ENCODE results near the gene UTP4.

The UTP4 gene

DNA sequence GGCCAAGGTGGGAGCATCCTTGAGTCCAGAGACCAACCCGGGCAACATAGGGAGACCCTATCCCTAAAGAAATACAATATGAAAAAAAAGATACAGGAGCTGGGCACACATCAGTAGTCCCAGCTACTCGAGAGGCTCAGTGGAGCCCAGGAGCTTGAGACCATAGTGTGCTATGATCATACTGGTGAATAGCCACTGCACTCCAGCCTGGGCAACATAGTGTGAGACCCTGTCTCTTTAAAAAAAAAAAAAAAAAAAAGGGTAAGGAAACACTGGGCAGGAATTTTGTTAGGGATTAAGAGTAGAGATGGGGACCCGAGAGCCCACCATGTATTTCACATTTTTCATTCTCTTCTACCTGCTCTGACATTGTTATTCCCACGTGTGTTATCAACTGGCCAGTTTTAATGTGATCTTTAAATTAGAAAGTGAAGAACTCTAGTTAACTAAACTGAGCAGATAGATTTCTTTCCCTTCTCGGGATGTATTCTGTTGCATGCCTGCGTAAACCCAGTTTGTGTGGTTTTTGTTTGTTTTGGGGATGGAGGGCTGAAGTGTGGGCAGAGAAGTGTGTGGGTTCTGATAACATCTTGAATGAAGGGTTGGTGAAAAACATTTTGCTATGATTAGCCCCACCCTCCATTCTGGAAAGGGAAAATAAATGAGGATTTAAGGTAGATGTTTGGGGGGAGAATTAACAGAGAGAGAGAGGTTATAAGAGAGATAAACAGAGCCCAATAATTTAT lies 37.3 kb downstream of the UTP4 start:
- peaks cover 12% of the 10 kb centered on the region for H4K20me1 ChIP-seq
- no peaks in the 10 kb centered on the region for H3K27me3 ChIP-seq
- peaks cover 7% of the 10 kb centered on the region for H3K4me1 ChIP-seq
- no peak overlapping the region for H3K9ac ChIP-seq
- TF ChIP-seq Cebpa-rat (IDR thresholded peaks at IDR 0.05) = no peak
- H3K27ac ChIP-seq = no peak overlapping the region
- no peak overlapping the region for H3K4me2 ChIP-seq
- H3K9me3 ChIP-seq = no peaks in the 10 kb centered on the region
- peaks cover 75% of the 10 kb centered on the region for H3K36me3 ChIP-seq
- H3K4me3 ChIP-seq = no peak overlapping the region

GRCh38 chr16:69171325-69172084 lies 39.1 kb downstream of the UTP4 start:
- Histone ChIP-seq H3K36me3 (peaks cover 67% of the 10 kb centered on the region), H3K9me3 (no peaks in the 10 kb centered on the region), H4K20me1 (peaks cover 4% of the 10 kb centered on the region), H3K4me2 (no peak overlapping the region), H3K4me1 (peaks cover 7% of the 10 kb centered on the region), H3K9ac (no peak overlapping the region), H3K4me3 (no peak overlapping the region), H3K27me3 (no peaks in the 10 kb centered on the region), H3K27ac (no peak overlapping the region)
- TF ChIP-seq Cebpa-rat (IDR thresholded peaks at IDR 0.05) = no peak

- no peak for TF ChIP-seq Cebpa-rat (IDR thresholded peaks at IDR 0.05)
- Histone ChIP-seq H3K36me3 (peaks cover 23% of the 10 kb centered on the region), H3K27ac (no peak overlapping the region), H3K4me2 (no peak overlapping the region), H3K9ac (no peak overlapping the region), H3K4me1 (peaks cover 17% of the 10 kb centered on the region), H3K4me3 (no peak overlapping the region), H4K20me1 (peaks cover 6% of the 10 kb centered on the region; the same call in 1 of the 2 replicates), H3K27me3 (no peaks in the 10 kb centered on the region), H3K9me3 (no peaks in the 10 kb centered on the region)
These were observed 43.8 kb downstream of the UTP4 start for GRCh38 chr16:69176033-69176800.

DNA sequence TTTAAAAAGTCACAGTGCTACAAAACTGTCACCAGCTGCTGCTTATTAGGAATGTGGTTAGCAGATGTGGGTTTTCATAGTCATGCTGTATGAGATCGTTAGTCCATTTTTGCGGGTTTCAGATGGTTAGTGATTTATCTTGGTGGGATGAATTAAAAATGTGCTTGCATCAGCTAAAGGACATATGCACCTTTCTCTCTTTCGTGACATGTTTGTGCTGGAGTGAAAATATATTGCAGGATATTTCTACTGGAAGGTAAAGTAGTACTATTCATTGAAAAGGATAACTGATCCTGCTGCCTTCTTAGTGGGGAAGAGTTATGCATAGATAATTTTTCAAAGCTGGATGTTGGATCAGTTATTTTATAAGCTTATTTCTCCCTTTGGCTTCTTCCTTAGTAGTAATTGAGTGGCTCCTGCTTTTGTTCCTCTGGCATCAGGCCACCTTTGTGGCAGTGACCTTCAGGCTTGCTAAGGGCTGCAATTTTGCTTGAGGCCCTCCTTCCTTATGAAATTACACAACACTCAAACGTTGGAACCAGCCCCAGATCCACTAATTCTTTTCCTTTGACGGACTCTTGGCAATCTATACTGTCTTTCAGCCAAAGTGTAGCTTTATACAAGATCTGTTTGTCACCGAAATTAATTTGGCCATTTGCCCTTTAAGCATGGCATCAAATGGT lies 47.0 kb downstream of the UTP4 start:
- Histone ChIP-seq H3K4me1 (peaks cover 38% of the 10 kb centered on the region), H3K4me2 (peak overlapping the region; percentile 50), H3K27ac (no peak overlapping the region), H3K4me3 (no peak overlapping the region), H4K20me1 (peaks cover 18% of the 10 kb centered on the region), H3K9ac (no peak overlapping the region), H3K9me3 (no peaks in the 10 kb centered on the region), H3K36me3 (peaks cover 13% of the 10 kb centered on the region), H3K27me3 (no peaks in the 10 kb centered on the region)
- no peak for TF ChIP-seq Cebpa-rat (IDR thresholded peaks at IDR 0.05)

DNA sequence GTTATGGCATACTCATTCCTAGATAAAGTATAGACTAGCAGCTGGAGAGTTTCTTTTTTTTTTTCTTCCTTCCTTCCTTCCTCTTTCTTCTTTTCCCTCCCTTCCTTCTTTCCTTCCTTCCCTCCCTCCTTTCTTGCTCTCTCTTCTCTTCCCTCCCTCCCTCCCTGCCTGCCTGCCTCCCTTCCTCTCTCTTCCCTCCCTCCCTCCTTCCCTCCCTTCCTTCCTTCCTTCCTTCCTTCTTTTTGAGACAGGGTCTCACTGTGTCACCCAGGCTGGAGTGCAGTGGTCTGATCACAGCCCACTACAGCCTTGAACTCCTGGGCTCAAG lies 47.5 kb downstream of the UTP4 start:
- H3K27ac ChIP-seq = no peak overlapping the region
- peaks cover 38% of the 10 kb centered on the region for H3K4me1 ChIP-seq
- peak overlapping the region; percentile 50 for H3K4me2 ChIP-seq
- H3K9me3 ChIP-seq = no peaks in the 10 kb centered on the region
- no peak overlapping the region for H3K9ac ChIP-seq
- H3K36me3 ChIP-seq = peaks cover 12% of the 10 kb centered on the region
- H3K27me3 ChIP-seq = no peaks in the 10 kb centered on the region
- H4K20me1 ChIP-seq = peaks cover 18% of the 10 kb centered on the region
- no peak overlapping the region for H3K4me3 ChIP-seq
- TF ChIP-seq Cebpa-rat (IDR thresholded peaks at IDR 0.05) = no peak

GRCh38 chr16:69182730-69183416 lies 50.4 kb downstream of the UTP4 start:
- no peak overlapping the region for H3K4me3 ChIP-seq
- peak overlapping the region; percentile 78 for H3K4me2 ChIP-seq
- peaks cover 18% of the 10 kb centered on the region for H4K20me1 ChIP-seq
- H3K36me3 ChIP-seq = 0 out of 2 replicates have a peak, but pooled peaks cover 3% of the 10 kb centered on the region
- no peaks in the 10 kb centered on the region for H3K9me3 ChIP-seq
- TF ChIP-seq Cebpa-rat (IDR thresholded peaks at IDR 0.05) = no peak
- no peaks in the 10 kb centered on the region for H3K27me3 ChIP-seq
- H3K27ac ChIP-seq = no peak overlapping the region
- peaks cover 49% of the 10 kb centered on the region for H3K4me1 ChIP-seq
- H3K9ac ChIP-seq = peak overlapping the region; percentile 1; the same call in 1 of the 2 replicates

DNA sequence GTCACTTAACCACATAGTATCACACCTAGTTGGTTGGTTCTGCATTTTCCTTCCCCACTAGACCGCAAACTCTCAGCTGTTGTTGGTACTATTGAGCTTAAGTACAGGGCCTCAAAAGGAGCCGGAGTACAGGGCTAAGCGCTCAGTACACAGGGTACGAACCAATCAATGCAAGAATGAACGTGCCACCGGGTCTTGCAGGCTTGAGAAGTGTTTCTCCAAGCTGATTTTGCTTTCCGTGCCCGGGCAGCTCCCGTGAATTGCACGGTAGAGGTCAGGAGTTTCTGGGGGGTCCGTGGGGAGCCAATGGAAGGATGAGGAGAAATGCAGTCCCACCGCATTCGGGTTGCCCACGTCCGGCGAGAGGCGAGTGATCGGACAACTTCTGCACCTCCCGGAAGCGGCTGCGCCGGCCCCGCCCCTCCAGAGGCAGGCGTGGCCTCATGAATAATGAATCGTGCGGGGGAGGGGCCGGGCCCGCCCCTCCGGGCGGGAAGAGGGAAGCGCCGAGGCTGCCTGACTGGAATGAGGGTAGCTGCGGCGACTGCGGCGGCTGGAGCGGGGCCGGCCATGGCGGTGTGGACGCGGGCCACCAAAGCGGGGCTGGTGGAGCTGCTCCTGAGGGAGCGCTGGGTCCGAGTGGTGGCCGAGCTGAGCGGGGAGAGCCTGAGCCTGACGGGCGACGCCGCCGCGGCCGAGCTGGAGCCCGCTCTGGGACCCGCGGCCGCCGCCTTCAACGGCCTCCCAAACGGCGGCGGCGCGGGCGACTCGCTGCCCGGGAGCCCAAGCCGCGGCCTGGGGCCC lies 54.4 kb downstream of the UTP4 start, which contains the start of gene SNTB2:
SNTB2 (plus strand) TSS at position 523 of the 804 bp plus-strand sequence; CDS start at position 526, 3 bp downstream.
- Histone ChIP-seq H3K36me3 (0 out of 2 replicates have a peak, but pooled peaks cover 1% of the 10 kb centered on the region), H3K4me3 (peak within 1 kb of the TSS; percentile 97), H4K20me1 (peaks cover 50% of the 10 kb centered on the region), H3K9me3 (no peaks in the 10 kb centered on the region), H3K9ac (peak within 1 kb of the TSS; percentile 86), H3K27me3 (no peaks in the 10 kb centered on the region), H3K4me2 (peak within 1 kb of the TSS; percentile 97), H3K27ac (peak within 1 kb of the TSS; percentile 87), H3K4me1 (peaks cover 60% of the 10 kb centered on the region)
- no peak for TF ChIP-seq Cebpa-rat (IDR thresholded peaks at IDR 0.05)

DNA sequence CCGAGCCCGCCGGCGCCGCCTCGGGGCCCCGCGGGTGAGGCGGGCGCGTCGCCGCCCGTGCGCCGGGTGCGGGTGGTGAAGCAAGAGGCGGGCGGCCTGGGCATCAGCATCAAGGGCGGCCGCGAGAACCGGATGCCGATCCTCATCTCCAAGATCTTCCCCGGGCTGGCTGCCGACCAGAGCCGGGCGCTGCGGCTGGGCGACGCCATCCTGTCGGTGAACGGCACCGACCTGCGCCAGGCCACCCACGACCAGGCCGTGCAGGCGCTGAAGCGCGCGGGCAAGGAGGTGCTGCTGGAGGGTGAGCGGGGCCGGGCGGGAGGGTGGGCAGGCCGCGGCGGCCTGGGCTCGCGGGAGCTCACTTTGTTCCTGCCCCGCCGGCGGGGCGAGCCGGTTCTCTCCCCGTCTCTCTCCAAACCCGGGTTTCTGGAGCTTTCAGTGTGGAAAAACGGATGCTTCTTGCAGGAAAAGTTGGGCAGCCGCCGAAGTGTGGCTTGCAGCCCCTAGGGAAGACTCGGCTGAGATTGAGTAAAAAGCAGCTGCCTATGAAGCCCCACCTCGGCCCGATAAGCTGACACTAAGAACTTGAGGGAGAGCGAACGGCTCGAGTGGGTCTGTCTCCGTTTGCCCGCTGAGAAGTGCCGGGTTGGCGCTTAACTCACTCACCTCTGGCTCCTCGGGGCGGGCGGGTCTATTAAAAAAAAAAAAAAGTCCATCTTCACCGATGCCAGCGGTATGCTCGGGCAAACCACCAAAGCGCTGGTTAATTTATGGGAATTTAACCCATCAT lies 55.2 kb downstream of the UTP4 start:
- Histone ChIP-seq H3K9ac (peak overlapping the region; percentile 86), H3K4me1 (peaks cover 52% of the 10 kb centered on the region), H3K4me3 (peak overlapping the region; percentile 97)

More for the DNA sequence above, 55.2 kb downstream of the UTP4 start:
- Histone ChIP-seq H3K27me3 (no peaks in the 10 kb centered on the region), H3K4me2 (peak overlapping the region; percentile 97), H4K20me1 (peaks cover 50% of the 10 kb centered on the region), H3K9me3 (no peaks in the 10 kb centered on the region), H3K27ac (peak overlapping the region; percentile 87), H3K36me3 (no peaks in the 10 kb centered on the region)
- TF ChIP-seq Cebpa-rat (IDR thresholded peaks at IDR 0.05) = peak; percentile 62; the same call in 1 of the 2 replicates

Data from BLaER1 (cell line).